ENCODE measurements around the gene CLDN20.

Gene CLDN20

GRCh38 chr6:155245831-155246230, 18.0 kb upstream of the CLDN20 start:
- DNase-seq: no peak

GRCh38 chr6:155246825-155247224, 17.0 kb upstream of the CLDN20 start:
- DNase-seq: no peak

GRCh38 chr6:155247618-155248007, 16.2 kb upstream of the CLDN20 start:
- DNase-seq: no peak

GRCh38 chr6:155248008-155249001, 15.5 kb upstream of the CLDN20 start:
- peak; percentile 18 for DNase-seq

- DNase-seq: no peak
Observed at GRCh38 chr6:155250701-155251381, 13.0 kb upstream of the CLDN20 start.

- DNase-seq: no peak
Observed at GRCh38 chr6:155252581-155252980, 11.2 kb upstream of the CLDN20 start.

GRCh38 chr6:155253337-155253736, 10.5 kb upstream of the CLDN20 start:
- DNase-seq: no peak

- no peak for DNase-seq
Observed at GRCh38 chr6:155254139-155254538, 9.7 kb upstream of the CLDN20 start.

- DNase-seq: no peak
Observed at GRCh38 chr6:155256122-155256795, 7.6 kb upstream of the CLDN20 start.

- no peak for DNase-seq
Observed at GRCh38 chr6:155257796-155258195, 6.0 kb upstream of the CLDN20 start.

- no peak for DNase-seq
Observed at GRCh38 chr6:155259204-155259603, 4.6 kb upstream of the CLDN20 start.

- no peak for DNase-seq
Observed at GRCh38 chr6:155259897-155260296, 3.9 kb upstream of the CLDN20 start.

- DNase-seq: no peak
Observed at GRCh38 chr6:155260686-155261085, 3.1 kb upstream of the CLDN20 start.

- no peak for DNase-seq
Observed at GRCh38 chr6:155261111-155261900, 2.5 kb upstream of the CLDN20 start.

- no peak for DNase-seq
Observed at GRCh38 chr6:155262655-155263054, 1.2 kb upstream of the CLDN20 start.

- no peak for DNase-seq
Observed at GRCh38 chr6:155264693-155265320, 994 bp downstream of the CLDN20 start.

- no peak for DNase-seq
Observed at GRCh38 chr6:155265843-155266535, 2.2 kb downstream of the CLDN20 start.

GRCh38 chr6:155267411-155267810, 3.6 kb downstream of the CLDN20 start:
- no peak for DNase-seq

GRCh38 chr6:155268088-155268867, 4.5 kb downstream of the CLDN20 start:
- DNase-seq: peak; percentile 44

- no peak for DNase-seq
Observed at GRCh38 chr6:155269765-155270164, 6.0 kb downstream of the CLDN20 start.

Data from CD4-positive, alpha-beta T cell treated with Interleukin-12 subunit alpha and Interleukin-12 subunit beta, for 1 hour (primary cell).